CD4-positive, alpha-beta memory T cell (primary cell): ENCODE measurements around the gene LCP2. TPM values are rescaled to one million over a fixed set of nuclear protein-coding genes. Genes with fewer than 3 reads are reported as not detected.

Experiments used
- CTCF ChIA-PET: fragments of 350-600 bp; sonication (Branson Sonifier 250); formaldehyde crosslinking; loops from one replicate; lab custom pipeline; 2021; ENCODE audit warnings: inconsistent platforms; ENCODE audit not compliant: partially characterized antibody; lab: Charles Lee
- POLR2A ChIA-PET: fragments of 350-600 bp; sonication (Branson Sonifier 250); formaldehyde crosslinking; loops from one replicate; lab custom pipeline; 2021; ENCODE audit not compliant: partially characterized antibody; lab: Charles Lee
- DNase-seq, 5 donors: peaks; one replicate each; pipeline versions ENCODE4 v3.0.0 to v3.0.0-alpha.2; 2020 to 2022; ENCODE audit warnings: mixed read lengths in 1 of 5
- H3K27ac ChIP-seq: one replicate; pipeline ENCODE4 v1.7.0; 2013; ENCODE audit warnings: low read depth, low read length
- H3K27me3 ChIP-seq: 2 replicates; pipeline ENCODE4 v1.7.0; 2013; ENCODE audit warnings: mild to moderate bottlenecking, low read length, moderate library complexity; ENCODE audit not compliant: insufficient read depth
- H3K36me3 ChIP-seq: 2 replicates; pipeline ENCODE4 v1.7.0; 2013; ENCODE audit warnings: mild to moderate bottlenecking, low read length, moderate library complexity; ENCODE audit not compliant: insufficient read depth
- H3K4me1 ChIP-seq: 2 replicates; pipeline ENCODE4 v1.7.0; 2013; ENCODE audit warnings: mild to moderate bottlenecking, low read length, moderate library complexity; ENCODE audit not compliant: insufficient read depth
- H3K4me3 ChIP-seq, 2 donors: one replicate each; pipeline ENCODE4 v1.7.0; 2013; ENCODE audit warnings: low read length in 2 of 2, mild to moderate bottlenecking in 1 of 2
- H3K9me3 ChIP-seq, 2 donors: one replicate each; pipeline ENCODE4 v1.7.0; 2013; ENCODE audit warnings: low read length in 2 of 2, control low read depth in 1 of 2; ENCODE audit not compliant: control insufficient read depth in 1 of 2
- H3K27ac Mint-ChIP-seq, 7 donors: one replicate each; pipeline ENCODE4 v1.8.0; 2020 to 2021; ENCODE audit warnings: mixed read lengths in 7 of 7, mild to moderate bottlenecking in 6 of 7, inconsistent platforms in 3 of 7, moderate library complexity in 3 of 7
- H3K27me3 Mint-ChIP-seq, 2 donors: one replicate each; pipeline ENCODE4 v1.8.0; 2020 to 2021; ENCODE audit warnings: mixed read lengths in 2 of 2
- H3K36me3 Mint-ChIP-seq, 2 donors: one replicate each; pipeline ENCODE4 v1.8.0; 2020 to 2021; ENCODE audit warnings: mixed read lengths in 2 of 2, inconsistent platforms in 1 of 2, mild to moderate bottlenecking in 1 of 2
- H3K4me1 Mint-ChIP-seq, 4 donors: one replicate each; pipeline ENCODE4 v1.8.0; 2020 to 2021; ENCODE audit warnings: mixed read lengths in 4 of 4, mild to moderate bottlenecking in 1 of 4
- H3K4me3 Mint-ChIP-seq, 8 donors: one replicate each; pipeline ENCODE4 v1.8.0; 2020 to 2021; ENCODE audit warnings: mixed read lengths in 8 of 8, mild to moderate bottlenecking in 7 of 8, moderate library complexity in 6 of 8, inconsistent platforms in 3 of 8
- H3K9me3 Mint-ChIP-seq, 8 donors: one replicate each; pipeline ENCODE4 v1.8.0; 2020 to 2021; ENCODE audit warnings: mixed read lengths in 8 of 8, mild to moderate bottlenecking in 5 of 8, inconsistent platforms in 3 of 8, moderate library complexity in 1 of 8
- intact Hi-C: fragments of 100-400 bp; cut with micrococcal nuclease; formaldehyde crosslinking; loops from one replicate; pipeline ENCODE4 v1.15.1; 2023
- polyA plus RNA-seq, 2 donors: library from polyadenylated mRNA; unstranded; fragments of 300-500 nt; fragmentation: Illumina TruSeq; gene quantifications; one replicate each; pipeline ENCODE4 v1.2.3, GENCODE V29; 2021
- total RNA-seq, 2 experiments: library from RNA; stranded (reverse); gene quantifications; one replicate each; pipeline ENCODE4 v1.2.3, GENCODE V29; 2021

LCP2 gene
- total and polyA plus RNA-seq, 4 experiments from 2014 or later: 117 to 318 (median 275) TPM

- H3K27ac Mint-ChIP-seq: peak overlapping the region; percentile 90 to 100 (median 95)
- H3K4me1 ChIP-seq: peaks cover 94% of the 10 kb centered on the region
- CTCF ChIA-PET: interaction anchor here (1.0 to 7.1 kb wide), 19 partner anchors 9 to 152 kb away, joined by 3 to 200 read pairs (median 10); partner anchors contain the start of genes C5orf58 and LCP2
- H3K4me1 Mint-ChIP-seq: peaks cover 63 to 91% (median 81%) of the 10 kb centered on the region in 4 donors
- H3K27me3 Mint-ChIP-seq: no peaks in the 10 kb centered on the region
- H3K9me3 ChIP-seq: no peaks in the 10 kb centered on the region
- H3K36me3 Mint-ChIP-seq: peaks cover 84 to 86% of the 10 kb centered on the region in 2 donors
- POLR2A ChIA-PET: interaction anchor here (1.1 to 32.1 kb wide), 10 partner anchors 8 to 71 kb away, joined by 3 to 1265 read pairs (median 10); partner anchors contain the start of gene LCP2
- H3K9me3 Mint-ChIP-seq: no peaks in the 10 kb centered on the region
- H3K36me3 ChIP-seq: peaks cover 79% of the 10 kb centered on the region
- no peaks in the 10 kb centered on the region for H3K27me3 ChIP-seq
- H3K4me3 ChIP-seq: no peak overlapping the region
- H3K27ac ChIP-seq: peak overlapping the region; percentile 66
- intact Hi-C loops: loop anchor here (1.0 to 5.0 kb wide), 5 partner anchors 10 to 71 kb away; no protein-coding TSS in a partner anchor
- DNase-seq: peak in 1 of 5 donors; percentile 34
- peak overlapping the region; percentile 70 to 86 (median 78) for H3K4me3 Mint-ChIP-seq
These were observed 29.4 kb downstream of the LCP2 start for GRCh38 chr5:170268153-170268689.

DNA sequence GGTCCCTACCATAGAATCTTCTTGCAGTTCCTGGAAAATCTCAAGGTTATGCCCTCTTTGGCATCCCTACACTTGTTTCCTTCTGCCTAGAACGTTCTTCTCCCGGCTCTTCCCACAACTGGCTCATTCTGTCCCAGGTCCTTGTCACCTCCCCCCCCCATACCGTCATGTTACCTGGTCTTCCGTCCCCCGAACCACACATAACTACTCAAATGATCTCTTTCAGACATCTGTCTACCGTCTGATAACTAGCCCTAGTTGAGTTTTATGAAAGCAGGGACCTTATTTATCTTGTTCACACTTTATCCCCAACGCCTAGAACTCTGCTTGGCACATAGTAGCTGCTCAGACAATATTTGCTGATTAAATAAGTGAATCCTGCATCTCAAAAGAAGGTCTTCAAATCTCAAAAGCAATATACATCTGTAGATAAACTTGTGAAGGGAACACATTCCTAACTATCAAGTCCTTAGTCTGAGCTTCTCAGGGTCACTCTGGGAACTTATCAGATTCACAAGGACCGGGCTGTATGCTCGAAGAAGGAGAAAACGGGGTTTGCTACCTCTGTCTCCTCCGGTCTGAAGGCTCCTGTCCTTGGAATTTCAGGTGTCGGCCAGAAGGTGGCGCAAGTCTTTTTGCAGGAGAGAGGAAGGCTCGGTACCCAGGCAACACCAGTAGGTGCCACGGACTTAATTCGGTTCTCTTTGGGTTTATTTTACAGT lies 30.0 kb downstream of the LCP2 start:
- H3K9me3 ChIP-seq: no peaks in the 10 kb centered on the region
- peak overlapping the region in 1 of 2 donors; percentile 33 for H3K4me3 ChIP-seq
- CTCF ChIA-PET: interaction anchor here (0.7 to 7.1 kb wide), 25 partner anchors 9 to 153 kb away, joined by 3 to 200 read pairs (median 9); partner anchors contain the start of genes C5orf58 and LCP2
- H3K27ac ChIP-seq: peak overlapping the region; percentile 66
- H3K27me3 ChIP-seq: no peaks in the 10 kb centered on the region
- Mint-ChIP-seq H3K36me3 (peaks cover 84 to 85% of the 10 kb centered on the region in 2 donors), H3K4me1 (peaks cover 67 to 92% (median 81%) of the 10 kb centered on the region in 4 donors), H3K27ac (peak overlapping the region; percentile 90 to 100 (median 95)), H3K4me3 (peak overlapping the region; percentile 41 to 86 (median 75)), H3K27me3 (no peaks in the 10 kb centered on the region), H3K9me3 (no peaks in the 10 kb centered on the region)
- POLR2A ChIA-PET: interaction anchor here (0.7 to 32.1 kb wide), 12 partner anchors 9 to 74 kb away, joined by 3 to 1265 read pairs (median 6); partner anchors contain the start of gene LCP2
- H3K4me1 ChIP-seq: peaks cover 94% of the 10 kb centered on the region
- intact Hi-C loops: loop anchor here (1.0 to 5.0 kb wide), 6 partner anchors 11 to 72 kb away; no protein-coding TSS in a partner anchor
- peak; percentile 80 to 83 (median 82) for DNase-seq
- peaks cover 80% of the 10 kb centered on the region for H3K36me3 ChIP-seq

- CTCF ChIA-PET: interaction anchor here (0.9 to 7.1 kb wide), 20 partner anchors 8 to 153 kb away, joined by 3 to 200 read pairs (median 12); partner anchors contain the start of genes C5orf58 and LCP2
- peaks cover 69 to 94% (median 83%) of the 10 kb centered on the region in 4 donors for H3K4me1 Mint-ChIP-seq
- Histone ChIP-seq H3K27me3 (no peaks in the 10 kb centered on the region), H3K9me3 (no peaks in the 10 kb centered on the region), H3K4me3 (peak overlapping the region in 1 of 2 donors; percentile 33), H3K27ac (peak overlapping the region; percentile 66), H3K4me1 (peaks cover 97% of the 10 kb centered on the region), H3K36me3 (peaks cover 81% of the 10 kb centered on the region)
- POLR2A ChIA-PET: interaction anchor here (0.7 to 32.1 kb wide), 16 partner anchors 8 to 74 kb away, joined by 3 to 1265 read pairs (median 4); partner anchors contain the start of gene LCP2
- peak overlapping the region; percentile 32 to 86 (median 75) for H3K4me3 Mint-ChIP-seq
- peaks cover 86 to 87% of the 10 kb centered on the region in 2 donors for H3K36me3 Mint-ChIP-seq
- peak in 4 of 5 donors; percentile 28 to 85 (median 40) for DNase-seq
- no peaks in the 10 kb centered on the region for H3K9me3 Mint-ChIP-seq
- H3K27ac Mint-ChIP-seq: peak overlapping the region; percentile 90 to 100 (median 95)
- H3K27me3 Mint-ChIP-seq: no peaks in the 10 kb centered on the region
- intact Hi-C loops: loop anchor here (1.0 to 5.0 kb wide), 2 partner anchors 12 to 36 kb away; no protein-coding TSS in a partner anchor
These were observed 30.8 kb downstream of the LCP2 start for GRCh38 chr5:170266570-170267381.

GRCh38 chr5:170265522-170265921 lies 32.1 kb downstream of the LCP2 start:
- H3K36me3 Mint-ChIP-seq: peaks cover 86% of the 10 kb centered on the region in 2 donors
- no peaks in the 10 kb centered on the region for H3K27me3 ChIP-seq
- peaks cover 98% of the 10 kb centered on the region for H3K4me1 ChIP-seq
- no peaks in the 10 kb centered on the region for H3K9me3 ChIP-seq
- no peaks in the 10 kb centered on the region for H3K27me3 Mint-ChIP-seq
- peak overlapping the region; percentile 66 for H3K27ac ChIP-seq
- ChIA-PET POLR2A (interaction anchor here (1.0 to 32.1 kb wide), 7 partner anchors 11 to 76 kb away, joined by 3 to 1265 read pairs (median 13); partner anchors contain the start of gene LCP2), CTCF (interaction anchor here (1.4 to 7.1 kb wide), 11 partner anchors 9 to 74 kb away, joined by 4 to 200 read pairs (median 32); partner anchors contain the start of gene LCP2)
- no peak for DNase-seq
- peaks cover 66 to 94% (median 83%) of the 10 kb centered on the region in 4 donors for H3K4me1 Mint-ChIP-seq
- no peak overlapping the region for H3K4me3 ChIP-seq
- H3K4me3 Mint-ChIP-seq: no peak overlapping the region
- no peaks in the 10 kb centered on the region for H3K9me3 Mint-ChIP-seq
- H3K27ac Mint-ChIP-seq: peak overlapping the region in 5 of 7 donors; percentile 30 to 100 (median 95)
- intact Hi-C loops: loop anchor here (5.0 kb wide), 1 partner anchor 37 kb away; no protein-coding TSS in a partner anchor
- peaks cover 81% of the 10 kb centered on the region for H3K36me3 ChIP-seq

- H3K27ac ChIP-seq: peak overlapping the region; percentile 25
- DNase-seq: no peak
- H3K36me3 ChIP-seq: peaks cover 83% of the 10 kb centered on the region
- H3K9me3 Mint-ChIP-seq: no peaks in the 10 kb centered on the region
- H3K4me3 ChIP-seq: no peak overlapping the region
- POLR2A ChIA-PET: interaction anchor here (6.1 to 32.1 kb wide), 3 partner anchors 12 to 69 kb away, joined by 116 to 1265 read pairs (median 148); partner anchors contain the start of gene LCP2
- H3K27me3 Mint-ChIP-seq: no peaks in the 10 kb centered on the region
- H3K36me3 Mint-ChIP-seq: peaks cover 86 to 88% of the 10 kb centered on the region in 2 donors
- CTCF ChIA-PET: interaction anchor here (6.0 to 7.1 kb wide), 4 partner anchors 14 to 76 kb away, joined by 133 to 200 read pairs (median 161); partner anchors contain the start of gene LCP2
- H3K9me3 ChIP-seq: no peaks in the 10 kb centered on the region
- peak overlapping the region; percentile 53 to 93 (median 77) for H3K27ac Mint-ChIP-seq
- peaks cover 96% of the 10 kb centered on the region for H3K4me1 ChIP-seq
- H3K27me3 ChIP-seq: no peaks in the 10 kb centered on the region
- peaks cover 57 to 94% (median 83%) of the 10 kb centered on the region in 4 donors for H3K4me1 Mint-ChIP-seq
- intact Hi-C loops: loop anchor here (2.0 kb wide), 1 partner anchor 15 kb away; no protein-coding TSS in a partner anchor
- H3K4me3 Mint-ChIP-seq: peak overlapping the region in 2 of 8 donors; percentile 26 to 59
These were observed 33.7 kb downstream of the LCP2 start for GRCh38 chr5:170263906-170264305.
